ENCODE data around the gene PCDHB12.

Gene PCDHB12

GRCh38 chr5:141260458-141261237 lies 52.1 kb downstream of the PCDHB12 start:
- peak in 1 of 2 experiments; percentile 51 for DNase-seq (ENCODE audit: low read depth in 1 of 2, low spot score in 1 of 2)
- TF ChIP-seq JUND (IDR thresholded peaks at IDR 0.05; ENCODE audit: low read depth): no peak

GRCh38 chr5:141261238-141261546 lies 52.7 kb downstream of the PCDHB12 start:
- no peak for TF ChIP-seq JUND (IDR thresholded peaks at IDR 0.05; ENCODE audit: low read depth)
- in situ Hi-C loops (cut with HindIII; ENCODE audit: low pct_unique_long_range_greater_than_20kb, low sequenced_read_pairs): no loop called here
- no peak for DNase-seq (ENCODE audit: low read depth in 1 of 2, low spot score in 1 of 2)

More at GRCh38 chr5:141260458-141261237, 52.1 kb downstream of the PCDHB12 start:
- in situ Hi-C loops (cut with HindIII; ENCODE audit: low pct_unique_long_range_greater_than_20kb, low sequenced_read_pairs): no loop called here
